Sigmoid colon (tissue), 4 donors: ENCODE data around the gene MLLT3.

Source experiments
- CTCF ChIP-seq, 4 experiments: fragments of 450-650 bp in 3 of 4; fragments of 200-600 bp in 1 of 4; IDR thresholded peaks; one replicate each; pipeline ENCODE4 v1.5.1; 2016 to 2019; ENCODE audit warnings: antibody characterized with exemption in 4 of 4, mild to moderate bottlenecking in 3 of 4, moderate library complexity in 2 of 4
- POLR2A ChIP-seq, 2 donors: fragments of 450-650 bp; IDR thresholded peaks; one replicate each; pipeline ENCODE4 v1.6.1; 2016; ENCODE audit warnings: antibody characterized with exemption in 2 of 2, mild to moderate bottlenecking in 2 of 2, moderate library complexity in 2 of 2
- POLR2AphosphoS5 ChIP-seq, 4 donors: sonication (generic); formaldehyde crosslinking; IDR thresholded peaks; one replicate each; pipeline ENCODE4 v1.6.1; 2017; ENCODE audit warnings: antibody characterized with exemption in 4 of 4

- TF ChIP-seq POLR2AphosphoS5 (IDR thresholded peaks at IDR 0.05) (no peak), CTCF (IDR thresholded peaks at IDR 0.05) (no peak), POLR2A (IDR thresholded peaks at IDR 0.05) (no peak)
Observed at GRCh38 chr9:20557285-20557684, 65.0 kb downstream of the MLLT3 start.
